SK-N-SH (cell line): ENCODE measurements around the gene HRK.

Experiments
- CTCF ChIP-seq: fragments of 200-600 bp; sonication (generic); IDR thresholded peaks from 2 replicates; pipeline ENCODE4 v1.6.1; 2017; ENCODE audit warnings: antibody characterized with exemption, mild to moderate bottlenecking, moderate library complexity
- ELF1 ChIP-seq: IDR thresholded peaks from 2 replicates; pipeline ENCODE4 v1.4.0; 2012
- EP300 ChIP-seq, 2 experiments: IDR thresholded peaks; 2 replicates each; pipeline versions ENCODE4 v1.4.0 to v1.6.1; 2012; ENCODE audit warnings: borderline replicate concordance in 1 of 2, low read depth in 1 of 2, low read length in 1 of 2
- PBX3 ChIP-seq: IDR thresholded peaks from 2 replicates; pipeline ENCODE4; 2012

GRCh38 chr12:116890330-116890729, 9.1 kb upstream of the HRK start:
- TF ChIP-seq PBX3: no peak
- no peak for TF ChIP-seq ELF1
- no peak for TF ChIP-seq CTCF
- TF ChIP-seq EP300 (IDR thresholded peaks at IDR 0.05; ENCODE audit: borderline replicate concordance in 1 of 2, low read depth in 1 of 2, low read length in 1 of 2): no peak
